Stimulated activated CD8-positive, alpha-beta memory T cell treated with anti-CD3 and anti-CD28 coated beads, Interleukin-4, amount 100 ng/mL, for 4 hours (primary cell): ENCODE data around the gene RAB28.

ENCODE experiments used
- DNase-seq, 2 donors: peaks; one replicate each; pipeline ENCODE4 v3.0.0-alpha.2; 2020; ENCODE audit warnings: low read depth in 2 of 2, low spot score in 1 of 2

Gene RAB28

GRCh38 chr4:13323921-13324320 lies 160.2 kb downstream of the RAB28 start:
- no peak for DNase-seq

DNA sequence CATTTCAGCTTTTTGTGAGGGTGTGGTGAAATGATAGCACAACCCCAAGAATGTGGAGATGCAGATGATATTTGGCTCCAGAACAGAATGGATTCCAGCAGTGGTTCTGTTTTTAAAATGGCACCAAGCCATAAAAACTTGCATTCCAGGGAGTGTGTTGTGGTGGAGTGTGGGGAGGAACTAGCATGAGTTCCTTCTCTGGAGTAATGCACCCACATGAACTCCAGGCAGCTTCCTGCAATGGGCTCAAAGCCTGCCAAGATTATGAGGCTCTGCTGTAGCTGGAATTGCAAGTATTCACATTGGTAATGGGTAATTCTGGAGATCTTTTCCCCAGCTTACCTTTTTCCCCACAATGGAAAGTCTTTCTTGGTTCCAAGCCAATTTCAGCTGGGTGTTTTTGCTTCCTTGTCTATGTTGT lies 161.4 kb downstream of the RAB28 start:
- DNase-seq: no peak
